Neural cell (in vitro differentiated cells): Measurements from ENCODE around the gene CDK5RAP2. TPM values are rescaled to one million over a fixed set of nuclear protein-coding genes. Genes with fewer than 3 reads are reported as not detected.

Experiments used
- H2AFZ ChIP-seq: fragments of 200-600, 300-800 bp; sonication (generic), shearing (Covaris generic); 2 replicates; pipeline ENCODE4 v1.6.0; 2014; ENCODE audit warnings: low read depth, mild to moderate bottlenecking, antibody characterized with exemption, low read length, moderate library complexity
- H3F3A ChIP-seq: fragments of 200-600 bp; shearing (Covaris generic); 2 replicates; pipeline ENCODE4 v1.6.1; 2016; ENCODE audit warnings: mild to moderate bottlenecking, moderate library complexity, mixed read lengths, antibody characterized with exemption, low read length; ENCODE audit not compliant: insufficient read depth, poor library complexity, severe bottlenecking
- H3K27ac ChIP-seq: fragments of 200-600, 300-800 bp; sonication (generic), shearing (Covaris generic); 2 replicates; pipeline ENCODE4 v1.5.1; 2014; ENCODE audit warnings: mild to moderate bottlenecking, low read length, moderate library complexity
- H3K27me3 ChIP-seq: fragments of 300-800, 200-600 bp; sonication (generic), shearing (Covaris generic); 2 replicates; pipeline ENCODE4 v1.6.0; 2014; ENCODE audit warnings: mild to moderate bottlenecking, low read depth, low read length, moderate library complexity; ENCODE audit not compliant: insufficient read depth
- H3K36me3 ChIP-seq: fragments of 300-800, 200-600 bp; sonication (generic), shearing (Covaris generic); 2 replicates; pipeline ENCODE4 v1.5.1; 2014; ENCODE audit warnings: mild to moderate bottlenecking, antibody characterized with exemption, low read length, moderate library complexity; ENCODE audit not compliant: insufficient read depth
- H3K4me2 ChIP-seq: fragments of 300-800, 200-600 bp; sonication (generic), shearing (Covaris generic); 2 replicates; pipeline ENCODE4 v1.6.0; 2014; ENCODE audit warnings: mild to moderate bottlenecking, low read length
- H3K4me3 ChIP-seq: fragments of 300-800, 200-600 bp; sonication (generic), shearing (Covaris generic); 2 replicates; pipeline ENCODE4 v1.5.1; 2014; ENCODE audit warnings: mild to moderate bottlenecking, low read length, moderate library complexity
- H3K79me2 ChIP-seq: fragments of 200-600 bp; shearing (Covaris generic); replicated peaks from 2 replicates; pipeline ENCODE4 v1.6.0; 2014; ENCODE audit warnings: mild to moderate bottlenecking, low read length, moderate library complexity; ENCODE audit not compliant: insufficient read depth
- H3K9ac ChIP-seq: fragments of 300-800, 200-600 bp; sonication (generic), shearing (Covaris generic); 2 replicates; pipeline ENCODE4 v1.6.1; 2016; ENCODE audit warnings: mild to moderate bottlenecking, low read length, mixed read lengths
- H3K9me2 ChIP-seq: fragments of 200-600 bp; shearing (Covaris generic); 2 replicates; pipeline ENCODE4 v1.6.1; 2016; ENCODE audit warnings: mild to moderate bottlenecking, low read length, mixed read lengths; ENCODE audit not compliant: insufficient read depth
- H3K9me3 ChIP-seq: fragments of 200-600, 300-800 bp; sonication (generic), shearing (Covaris generic); 2 replicates; pipeline ENCODE4 v1.6.1; 2016; ENCODE audit warnings: mild to moderate bottlenecking, mixed run types, low read length, moderate library complexity, mixed read lengths
- H4K20me1 ChIP-seq: fragments of 200-600 bp; shearing (Covaris generic); 2 replicates; pipeline ENCODE4 v1.6.1; 2016; ENCODE audit warnings: mild to moderate bottlenecking, mixed run types; ENCODE audit not compliant: insufficient read depth
- CTCF ChIP-seq: fragments of 450-650 bp; IDR thresholded peaks from 2 replicates; pipeline ENCODE4 v1.5.1; 2014; ENCODE audit warnings: antibody characterized with exemption, mild to moderate bottlenecking, moderate library complexity; ENCODE audit not compliant: poor library complexity, severe bottlenecking
- EP300 ChIP-seq: fragments of 450-650 bp; conservative IDR thresholded peaks from 2 replicates; pipeline ENCODE4 v1.6.1; 2014; ENCODE audit warnings: antibody characterized with exemption, mild to moderate bottlenecking, moderate library complexity; ENCODE audit not compliant: poor library complexity, severe bottlenecking
- EZH2 ChIP-seq: fragments of 200-600, 300-800 bp; shearing (Covaris generic), sonication (generic); IDR thresholded peaks from 2 replicates; pipeline ENCODE4 v1.6.1; 2014; ENCODE audit warnings: antibody characterized with exemption, low read length, borderline replicate concordance, mild to moderate bottlenecking; ENCODE audit not compliant: insufficient read depth, poor library complexity, severe bottlenecking
- MXI1 ChIP-seq: fragments of 450-650 bp; conservative IDR thresholded peaks from 2 replicates; pipeline ENCODE4 v1.6.1; 2014; ENCODE audit warnings: antibody characterized with exemption, mild to moderate bottlenecking; ENCODE audit not compliant: poor library complexity, severe bottlenecking
- POLR2AphosphoS5 ChIP-seq: IDR thresholded peaks from 2 replicates; pipeline ENCODE4 v1.6.1; 2012
- RAD21 ChIP-seq: fragments of 450-650 bp; conservative IDR thresholded peaks from 2 replicates; pipeline ENCODE4 v1.6.1; 2014; ENCODE audit warnings: antibody characterized with exemption, mild to moderate bottlenecking, moderate library complexity
- REST ChIP-seq: IDR thresholded peaks from 2 replicates; pipeline ENCODE4 v1.6.1; 2012; ENCODE audit warnings: borderline replicate concordance
- SMC3 ChIP-seq: fragments of 450-650 bp; conservative IDR thresholded peaks from 2 replicates; pipeline ENCODE4 v1.6.1; 2014; ENCODE audit warnings: antibody characterized with exemption, mild to moderate bottlenecking, moderate library complexity; ENCODE audit not compliant: poor library complexity
- TAF1 ChIP-seq: IDR thresholded peaks from 2 replicates; pipeline ENCODE4 v1.6.1; 2012; ENCODE audit warnings: low read depth
- polyA plus RNA-seq: library from polyadenylated mRNA; depleted of rRNA; stranded (reverse); fragments of >200 nt; gene quantifications from 2 replicates; pipeline ENCODE4 v1.2.3, GENCODE V29; 2014

Gene CDK5RAP2
- polyA plus RNA-seq, 1 donor from 2014 or later = 43.3 TPM

GRCh38 chr9:120440791-120441190, 139.2 kb downstream of the CDK5RAP2 start:
- Histone ChIP-seq H3K27ac (no peak overlapping the region), H3K27me3 (no peaks in the 10 kb centered on the region), H4K20me1 (no peaks in the 10 kb centered on the region), H3F3A (no peaks in the 10 kb centered on the region), H3K4me3 (no peak overlapping the region), H3K9me3 (no peaks in the 10 kb centered on the region), H3K79me2 (no peaks in the 10 kb centered on the region), H2AFZ (no peak overlapping the region), H3K9me2 (no peaks in the 10 kb centered on the region), H3K36me3 (peaks cover 3% of the 10 kb centered on the region), H3K9ac (no peak overlapping the region), H3K4me2 (no peak overlapping the region)
- TF ChIP-seq MXI1 (no peak), POLR2AphosphoS5 (no peak), EP300 (no peak), EZH2 (no peak), REST (no peak), RAD21 (no peak), CTCF (no peak), SMC3 (no peak), TAF1 (no peak)

GRCh38 chr9:120439926-120440325, 140.0 kb downstream of the CDK5RAP2 start:
- H3K4me2 ChIP-seq = no peak overlapping the region
- no peaks in the 10 kb centered on the region for H3K79me2 ChIP-seq
- H3K4me3 ChIP-seq = no peak overlapping the region
- no peaks in the 10 kb centered on the region for H3F3A ChIP-seq
- H2AFZ ChIP-seq = no peak overlapping the region
- H3K9ac ChIP-seq = no peak overlapping the region
- H3K9me3 ChIP-seq = no peaks in the 10 kb centered on the region
- H3K27ac ChIP-seq = no peak overlapping the region
- H3K36me3 ChIP-seq = peaks cover 3% of the 10 kb centered on the region
- H4K20me1 ChIP-seq = no peaks in the 10 kb centered on the region
- TF ChIP-seq EZH2 (no peak), RAD21 (no peak), POLR2AphosphoS5 (no peak), REST (no peak), MXI1 (no peak), TAF1 (no peak), EP300 (no peak), SMC3 (no peak), CTCF (no peak)
- no peaks in the 10 kb centered on the region for H3K9me2 ChIP-seq
- no peaks in the 10 kb centered on the region for H3K27me3 ChIP-seq
